H9 (cell line): ENCODE results near the gene CFAP299. TPM values are rescaled to one million over a fixed set of nuclear protein-coding genes. Genes with fewer than 3 reads are reported as not detected.

ENCODE experiments used
- DNase-seq: peaks from one replicate; pipeline ENCODE4 v3.0.0-alpha.2; 2017
- H2AFZ ChIP-seq: one replicate; pipeline ENCODE4 v1.6.1; 2013; ENCODE audit warnings: mild to moderate bottlenecking, low read length, control low read depth, moderate library complexity
- H2AK5ac ChIP-seq: 2 replicates; pipeline ENCODE4 v1.6.1; 2013; ENCODE audit warnings: low read length, control low read depth, mixed read lengths; ENCODE audit not compliant: insufficient read length
- H2BK120ac ChIP-seq: one replicate; pipeline ENCODE4 v1.6.1; 2013; ENCODE audit warnings: low read depth, mild to moderate bottlenecking, low read length, control low read depth, inconsistent platforms; ENCODE audit not compliant: poor library complexity, severe bottlenecking
- H2BK12ac ChIP-seq: 2 replicates; pipeline ENCODE4 v1.6.1; 2013; ENCODE audit warnings: low read length, control low read depth, mixed read lengths, low read depth; ENCODE audit not compliant: insufficient read length
- H2BK15ac ChIP-seq: 2 replicates; pipeline ENCODE4 v1.6.1; 2013; ENCODE audit warnings: low read depth, low read length, control low read depth
- H2BK20ac ChIP-seq: one replicate; pipeline ENCODE4 v1.6.1; 2013; ENCODE audit warnings: low read depth, mild to moderate bottlenecking, low read length, control low read depth, inconsistent platforms; ENCODE audit not compliant: poor library complexity, severe bottlenecking
- H2BK5ac ChIP-seq: 2 replicates; pipeline ENCODE4 v1.6.1; 2013; ENCODE audit warnings: low read length, control low read depth, mixed read lengths; ENCODE audit not compliant: insufficient read length
- H3K14ac ChIP-seq: 2 replicates; pipeline ENCODE4 v1.6.1; 2013; ENCODE audit warnings: low read length, control low read depth; ENCODE audit not compliant: insufficient read depth
- H3K18ac ChIP-seq: 2 replicates; pipeline ENCODE4 v1.6.1; 2013; ENCODE audit warnings: low read depth, mild to moderate bottlenecking, mixed read lengths, low read length, control low read depth; ENCODE audit not compliant: insufficient read length
- H3K23ac ChIP-seq: 2 replicates; pipeline ENCODE4 v1.6.1; 2013; ENCODE audit warnings: low read length, control low read depth, mixed read lengths, low read depth; ENCODE audit not compliant: insufficient read length
- H3K23me2 ChIP-seq: 2 replicates; pipeline ENCODE4 v1.6.1; 2013; ENCODE audit warnings: low read depth, mild to moderate bottlenecking, mixed read lengths, low read length, control low read depth; ENCODE audit not compliant: insufficient read length, poor library complexity, severe bottlenecking
- H3K27ac ChIP-seq: 2 replicates; pipeline ENCODE4 v1.5.1; 2013; ENCODE audit warnings: low read length, control low read depth, mixed read lengths, low read depth; ENCODE audit not compliant: insufficient read length
- H3K27me3 ChIP-seq: 2 replicates; pipeline ENCODE4 v1.6.1; 2013; ENCODE audit warnings: low read length, control low read depth, inconsistent platforms; ENCODE audit not compliant: insufficient read depth
- H3K4ac ChIP-seq: 2 replicates; pipeline ENCODE4 v1.6.1; 2013; ENCODE audit warnings: low read depth, mild to moderate bottlenecking, control low read depth, inconsistent platforms, low read length, moderate library complexity
- H3K4me1 ChIP-seq: 2 replicates; pipeline ENCODE4 v1.6.1; 2013; ENCODE audit warnings: low read length, control low read depth, inconsistent platforms; ENCODE audit not compliant: insufficient read depth
- H3K4me2 ChIP-seq: 2 replicates; pipeline ENCODE4 v1.6.1; 2013; ENCODE audit warnings: low read length, control low read depth, mixed read lengths; ENCODE audit not compliant: insufficient read length, insufficient read depth
- H3K56ac ChIP-seq: 2 replicates; pipeline ENCODE4 v1.6.1; 2013; ENCODE audit warnings: low read depth, mild to moderate bottlenecking, mixed read lengths, low read length, control low read depth; ENCODE audit not compliant: insufficient read length
- H3K79me1 ChIP-seq: 2 replicates; pipeline ENCODE4 v1.6.1; 2013; ENCODE audit warnings: low read depth, mild to moderate bottlenecking, moderate library complexity, low read length, control low read depth, inconsistent platforms; ENCODE audit not compliant: insufficient read depth, poor library complexity, severe bottlenecking
- H3K79me2 ChIP-seq: 2 replicates; pipeline ENCODE4 v1.6.1; 2013; ENCODE audit warnings: low read length, control low read depth, inconsistent platforms; ENCODE audit not compliant: insufficient read depth
- H3K9ac ChIP-seq: 2 replicates; pipeline ENCODE4 v1.6.1; 2013; ENCODE audit warnings: low read length, control low read depth, mixed read lengths; ENCODE audit not compliant: insufficient read length; ENCODE audit errors: extremely low read depth
- H3K9me3 ChIP-seq: one replicate; pipeline ENCODE4 v1.6.1; 2013; ENCODE audit warnings: low read depth, low read length, inconsistent platforms; ENCODE audit not compliant: control insufficient read depth
- H3T11ph ChIP-seq: one replicate; pipeline ENCODE4 v1.6.1; 2013; ENCODE audit warnings: mild to moderate bottlenecking, low read length, control low read depth, inconsistent platforms
- H4K20me1 ChIP-seq: one replicate; pipeline ENCODE4 v1.6.1; 2013; ENCODE audit not compliant: control insufficient read depth, insufficient read length, insufficient read depth
- H4K5ac ChIP-seq: 2 replicates; pipeline ENCODE4 v1.6.1; 2013; ENCODE audit warnings: low read depth, mild to moderate bottlenecking, mixed read lengths, low read length, control low read depth; ENCODE audit not compliant: insufficient read length
- H4K8ac ChIP-seq: replicated peaks from 2 replicates; pipeline ENCODE4 v1.6.1; 2013; ENCODE audit warnings: low read length, control low read depth, mixed read lengths, low read depth; ENCODE audit not compliant: insufficient read length
- H4K91ac ChIP-seq: 2 replicates; pipeline ENCODE4 v1.6.1; 2013; ENCODE audit warnings: low read depth, mild to moderate bottlenecking, moderate library complexity, mixed read lengths, low read length, control low read depth; ENCODE audit not compliant: insufficient read length
- H3K27ac Mint-ChIP-seq, 3 experiments: 2 replicates in 2 of 3; 3 replicates in 1 of 3; pipeline ENCODE4 v1.8.0; 2020 to 2021; ENCODE audit warnings: mixed read lengths in 3 of 3, mild to moderate bottlenecking in 1 of 3, moderate library complexity in 1 of 3
- H3K27me3 Mint-ChIP-seq: 2 replicates; pipeline ENCODE4 v1.8.0; 2021; ENCODE audit warnings: low read depth, mild to moderate bottlenecking, moderate library complexity, mixed read lengths
- H3K36me3 Mint-ChIP-seq, 3 experiments: 2 replicates in 2 of 3; 3 replicates in 1 of 3; pipeline ENCODE4 v1.8.0; 2020 to 2021; ENCODE audit warnings: low read depth in 3 of 3, mixed read lengths in 3 of 3; ENCODE audit not compliant: insufficient read depth in 1 of 3
- H3K4me1 Mint-ChIP-seq, 2 experiments: 2 replicates each; pipeline ENCODE4 v1.8.0; 2020; ENCODE audit warnings: mixed read lengths in 2 of 2
- H3K4me3 Mint-ChIP-seq, 2 experiments: 2 replicates in 1 of 2; 3 replicates in 1 of 2; pipeline ENCODE4 v1.8.0; 2020 to 2021; ENCODE audit warnings: mild to moderate bottlenecking in 2 of 2, mixed read lengths in 2 of 2, moderate library complexity in 1 of 2
- H3K9me3 Mint-ChIP-seq, 2 experiments: 2 replicates in 1 of 2; 3 replicates in 1 of 2; pipeline ENCODE4 v1.8.0; 2020; ENCODE audit warnings: mild to moderate bottlenecking in 2 of 2, mixed read lengths in 2 of 2, moderate library complexity in 1 of 2
- CTCF ChIP-seq: fragments of 200-600 bp; sonication (generic); conservative IDR thresholded peaks from 3 replicates; pipeline ENCODE4 v1.8.0; 2021; ENCODE audit warnings: antibody characterized with exemption, mild to moderate bottlenecking
- WGBS: extraction: QIAGEN DNeasy Blood & Tissue Kit; methylation state at CpG from one replicate; pipeline ENCODE4 v1.1.7; 2013; ENCODE audit warnings: missing lambda C conversion rate, low lambda C conversion rate, mixed read lengths; ENCODE audit not compliant: insufficient read length; ENCODE audit errors: extremely low coverage; 5-methylcytosine and 5-hydroxymethylcytosine counted together
- total RNA-seq: library from RNA; stranded (reverse); gene quantifications from 2 replicates; pipeline ENCODE4 v1.2.1, GENCODE V29; 2021

CFAP299 gene
- total RNA-seq, 1 experiment from 2014 or later: not detected

- Histone ChIP-seq H3K4me1 (no peaks in the 10 kb centered on the region), H3K9ac (no peak overlapping the region), H4K20me1 (no peaks in the 10 kb centered on the region), H2AK5ac (no peak overlapping the region), H3K27ac (no peak overlapping the region), H3K79me2 (no peaks in the 10 kb centered on the region), H2BK15ac (no peak overlapping the region), H2BK120ac (no peak overlapping the region), H3K14ac (no peak overlapping the region), H2BK5ac (no peak overlapping the region), H3K4me2 (no peak overlapping the region), H2BK12ac (no peak overlapping the region), H3K79me1 (no peaks in the 10 kb centered on the region), H3K23me2 (no peaks in the 10 kb centered on the region), H4K91ac (no peak overlapping the region), H3K23ac (no peak overlapping the region), H3K4ac (no peak overlapping the region), H2BK20ac (no peak overlapping the region), H4K5ac (no peak overlapping the region), H3K9me3 (no peaks in the 10 kb centered on the region), H3K18ac (no peak overlapping the region), H3K56ac (no peak overlapping the region), H3K27me3 (no peaks in the 10 kb centered on the region), H4K8ac (no peak overlapping the region), H2AFZ (no peak overlapping the region), H3T11ph (no peak overlapping the region)
- peaks cover 5% of the 10 kb centered on the region in 2 experiments for H3K4me1 Mint-ChIP-seq
- TF ChIP-seq CTCF: peak; percentile 70
- no peak for DNase-seq
- peaks cover 0 to 3% (median 2%) of the 10 kb centered on the region in 3 experiments; a peak in 3 of 7 replicates for H3K36me3 Mint-ChIP-seq
- H3K4me3 Mint-ChIP-seq: no peak overlapping the region
- no CpG with 5 or more reads among the region's 1 CpG for WGBS
- peaks cover 2% of the 10 kb centered on the region; the same call in 1 of the 2 replicates for H3K27me3 Mint-ChIP-seq
- H3K27ac Mint-ChIP-seq: no peak overlapping the region
- H3K9me3 Mint-ChIP-seq: peaks cover 2 to 3% of the 10 kb centered on the region in 2 experiments; a peak in 4 of 5 replicates
Observed at GRCh38 chr4:80619070-80619674, 283.6 kb downstream of the CFAP299 start.
